OCI-LY1 (cell line): ENCODE data around the gene SLC28A1.

Experiments
- CTCF ChIP-seq: fragments of 200-600 bp; sonication (generic), shearing (Covaris generic); IDR thresholded peaks from 2 replicates; pipeline ENCODE4 v1.5.1; 2017; ENCODE audit warnings: mild to moderate bottlenecking, antibody characterized with exemption, low read length, moderate library complexity, mixed read lengths
- EZH2 ChIP-seq: fragments of 200-600 bp; sonication (generic), shearing (Covaris generic); IDR thresholded peaks from 2 replicates; pipeline ENCODE4 v1.8.0; 2017; ENCODE audit warnings: borderline replicate concordance, mixed run types, mild to moderate bottlenecking, antibody characterized with exemption, low read length, moderate library complexity, mixed read lengths

DNA sequence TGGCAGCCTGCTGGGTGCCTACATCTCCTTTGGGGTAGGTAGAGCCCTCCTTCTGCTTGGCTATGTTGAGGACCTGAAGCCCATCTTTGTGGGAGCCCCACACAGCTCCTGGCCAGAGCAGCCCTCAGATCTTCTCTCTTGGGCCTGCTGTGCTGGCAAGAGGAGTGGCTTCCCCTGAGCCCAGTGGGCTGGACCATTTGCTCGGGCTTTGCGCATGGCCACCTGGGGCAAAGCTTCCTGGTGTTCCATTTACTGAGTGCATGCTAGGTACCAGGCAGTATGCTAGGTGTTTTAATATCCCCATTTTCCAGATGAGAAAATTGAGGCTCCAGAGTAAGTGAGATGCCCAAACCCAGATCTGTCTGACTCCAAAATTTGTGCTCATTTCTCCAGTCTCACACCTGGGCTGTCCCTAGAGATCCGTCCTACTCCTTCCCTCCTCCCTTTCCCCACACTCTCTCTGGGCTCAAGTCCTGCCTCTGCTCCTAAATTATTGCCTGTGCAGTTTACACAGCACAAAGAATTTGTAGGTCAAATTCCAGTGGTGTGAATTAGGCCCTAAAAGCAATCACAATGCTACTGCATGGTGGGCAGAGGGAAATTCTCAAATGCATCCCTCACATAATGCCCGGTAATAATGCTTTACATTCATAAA lies 39.7 kb downstream of the SLC28A1 start:
- no peak for TF ChIP-seq CTCF
- TF ChIP-seq EZH2: no peak
